Hematopoietic multipotent progenitor cell treated with erythropoietin and hydrocortisone succinate and interleukin-3 and kit ligand, for 17 days (in vitro differentiated cells): ENCODE data around the gene AUTS2.

Experiments
- DNase-seq: peaks from one replicate; pipeline ENCODE4 v3.0.0-alpha.2; 2015; ENCODE audit warnings: low spot score

Gene AUTS2

GRCh38 chr7:70663680-70664079 is 1065.4 kb downstream of the AUTS2 start:
- no peak for DNase-seq

- DNase-seq = no peak
Observed at GRCh38 chr7:70665997-70666396, 1067.7 kb downstream of the AUTS2 start.

GRCh38 chr7:70667406-70667805 is 1069.1 kb downstream of the AUTS2 start:
- no peak for DNase-seq

GRCh38 chr7:70668606-70669358 is 1070.5 kb downstream of the AUTS2 start:
- DNase-seq = no peak

GRCh38 chr7:70669854-70670253 is 1071.6 kb downstream of the AUTS2 start:
- DNase-seq = no peak

GRCh38 chr7:70670288-70670687 is 1072.0 kb downstream of the AUTS2 start:
- DNase-seq = no peak

- DNase-seq = no peak
Observed at GRCh38 chr7:70673778-70674570, 1075.7 kb downstream of the AUTS2 start.

- no peak for DNase-seq
Observed at GRCh38 chr7:70674571-70675010, 1076.3 kb downstream of the AUTS2 start.

GRCh38 chr7:70676243-70676642 is 1078.0 kb downstream of the AUTS2 start:
- no peak for DNase-seq

GRCh38 chr7:70678621-70679251 is 1080.5 kb downstream of the AUTS2 start:
- DNase-seq = no peak

- no peak for DNase-seq
Observed at GRCh38 chr7:70679661-70680060, 1081.4 kb downstream of the AUTS2 start.

GRCh38 chr7:70680306-70680705 is 1082.0 kb downstream of the AUTS2 start:
- no peak for DNase-seq

- no peak for DNase-seq
Observed at GRCh38 chr7:70680743-70681468, 1082.6 kb downstream of the AUTS2 start.

GRCh38 chr7:70681469-70682350 is 1083.4 kb downstream of the AUTS2 start:
- no peak for DNase-seq

GRCh38 chr7:70684173-70684572 is 1085.9 kb downstream of the AUTS2 start:
- DNase-seq = no peak

GRCh38 chr7:70693321-70693685 is 1095.0 kb downstream of the AUTS2 start:
- no peak for DNase-seq

- DNase-seq = no peak
Observed at GRCh38 chr7:70693686-70694433, 1095.6 kb downstream of the AUTS2 start.

- no peak for DNase-seq
Observed at GRCh38 chr7:70694434-70694970, 1096.2 kb downstream of the AUTS2 start.

- no peak for DNase-seq
Observed at GRCh38 chr7:70694971-70695794, 1096.9 kb downstream of the AUTS2 start.

- no peak for DNase-seq
Observed at GRCh38 chr7:70695795-70696083, 1097.5 kb downstream of the AUTS2 start.
